ENCODE measurements around the gene NOP56. TPM values are rescaled to one million over a fixed set of nuclear protein-coding genes. Genes with fewer than 3 reads are reported as not detected.

NOP56 gene, protein sequence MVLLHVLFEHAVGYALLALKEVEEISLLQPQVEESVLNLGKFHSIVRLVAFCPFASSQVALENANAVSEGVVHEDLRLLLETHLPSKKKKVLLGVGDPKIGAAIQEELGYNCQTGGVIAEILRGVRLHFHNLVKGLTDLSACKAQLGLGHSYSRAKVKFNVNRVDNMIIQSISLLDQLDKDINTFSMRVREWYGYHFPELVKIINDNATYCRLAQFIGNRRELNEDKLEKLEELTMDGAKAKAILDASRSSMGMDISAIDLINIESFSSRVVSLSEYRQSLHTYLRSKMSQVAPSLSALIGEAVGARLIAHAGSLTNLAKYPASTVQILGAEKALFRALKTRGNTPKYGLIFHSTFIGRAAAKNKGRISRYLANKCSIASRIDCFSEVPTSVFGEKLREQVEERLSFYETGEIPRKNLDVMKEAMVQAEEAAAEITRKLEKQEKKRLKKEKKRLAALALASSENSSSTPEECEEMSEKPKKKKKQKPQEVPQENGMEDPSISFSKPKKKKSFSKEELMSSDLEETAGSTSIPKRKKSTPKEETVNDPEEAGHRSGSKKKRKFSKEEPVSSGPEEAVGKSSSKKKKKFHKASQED
- 10 to 100 TPM; 81.6 to 88.3 TPM for total RNA-seq
- polyA plus RNA-seq = 100 to 1,000 TPM in 1 of 2 donors, 10 to 100 TPM in 1; 46.8 to 138 TPM
- long read RNA-seq, donor 1, transcript NOP56-201 (12 exons, 2,400 nt) = major isoform, 37 of 125 reads
- long read RNA-seq, donor 1, partial matches to known transcripts = 58 of 125 reads
- long read RNA-seq, donor 1, other reads (novel, unspliced or antisense) = 24 of 125 reads
- long read RNA-seq, donor 2, partial matches to known transcripts = 7 of 21 reads
- long read RNA-seq, donor 2, other reads (novel, unspliced or antisense) = 6 of 21 reads

DNA sequence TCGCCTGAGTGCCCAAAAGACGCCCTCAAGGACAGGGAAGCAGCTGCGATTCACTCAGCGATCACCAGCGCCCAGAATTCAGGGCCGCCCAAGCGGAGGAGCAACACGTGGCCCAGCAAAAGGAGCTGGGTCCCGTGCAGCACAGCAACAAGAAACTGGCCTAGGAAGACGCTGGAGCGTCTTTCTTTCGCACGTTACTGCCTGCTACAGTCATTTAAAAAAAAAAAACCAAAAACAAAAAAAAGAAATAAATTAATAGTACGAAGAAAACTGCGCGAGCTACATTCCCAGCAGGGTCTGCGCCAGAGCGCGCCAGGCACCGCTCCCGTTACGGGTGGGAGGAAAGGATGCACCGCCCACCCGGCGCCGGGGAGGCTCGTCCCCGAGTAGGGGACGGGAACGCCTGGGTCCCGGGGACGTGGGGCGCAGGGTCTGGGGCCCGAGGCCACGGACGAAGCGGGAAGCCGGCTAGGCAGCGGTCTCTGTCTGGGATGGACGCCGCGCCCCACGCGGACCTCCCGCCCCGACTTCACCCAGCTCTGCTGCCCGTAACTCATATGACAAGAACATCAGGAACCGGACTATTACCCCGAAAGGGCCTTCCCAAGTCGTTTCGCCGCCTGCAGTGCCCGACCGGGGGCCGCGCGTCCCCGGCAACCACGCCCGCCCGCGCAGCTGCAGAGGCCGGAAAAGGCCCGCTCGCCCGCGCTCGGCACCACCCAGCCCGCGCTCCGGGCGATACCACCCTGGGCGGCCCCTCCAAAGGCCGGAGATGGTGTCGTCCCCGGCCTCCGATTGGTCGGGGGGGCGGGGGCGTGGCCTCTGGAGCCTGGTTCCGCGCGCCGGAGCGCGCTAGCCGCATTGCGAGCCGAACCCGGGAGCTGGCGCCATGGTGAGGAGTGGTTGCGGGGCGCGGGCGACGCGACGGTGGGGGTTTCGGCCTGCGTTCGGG lies at the start of gene NOP56:
Gene NOP56 (plus strand): TSS at position 861 of the 952 bp plus-strand sequence. CDS start 29 bp downstream, at position 890.
- H3K27ac ChIP-seq (ENCODE audit: low read depth in 1 of 2, low read length in 2 of 2) = peak within 1 kb of the TSS; percentile 91 to 92
- H3K4me3 ChIP-seq (ENCODE audit: low read length in 2 of 2) = peak within 1 kb of the TSS; percentile 88 to 91
- no peaks in the 10 kb centered on the region for H3K9me3 ChIP-seq (ENCODE audit: control insufficient read depth, low read length)
- WGBS, 2 donors = 0% methylated on average over 87 to 101 of the region's 101 CpGs
- H3K36me3 ChIP-seq (ENCODE audit: control insufficient read depth in 1 of 2, insufficient read depth in 2 of 2, low read length in 1 of 2) = peaks cover 0 to 9% of the 10 kb centered on the region in 2 donors
- H3K27me3 ChIP-seq (ENCODE audit: control insufficient read depth in 1 of 2, insufficient read depth in 2 of 2, low read length in 1 of 2) = peaks cover 0 to 2% of the 10 kb centered on the region in 2 donors
- DNase-seq = peak; percentile 94 to 96
- peak; percentile 98 for ATAC-seq (ENCODE audit: low FRiP score)
- intact Hi-C loops (cut with DNase I) = loop anchor here (5.0 to 10.0 kb wide), 3 partner anchors 125 to 1327 kb away; partner anchors contain the start of genes SDCBP2 (in 1 of the 2) and SNRPB (in 1 of the 2)
- no peaks in the 10 kb centered on the region for H3K4me1 ChIP-seq (ENCODE audit: control insufficient read depth in 1 of 2, insufficient read depth in 2 of 2, low read length in 2 of 2)

DNA sequence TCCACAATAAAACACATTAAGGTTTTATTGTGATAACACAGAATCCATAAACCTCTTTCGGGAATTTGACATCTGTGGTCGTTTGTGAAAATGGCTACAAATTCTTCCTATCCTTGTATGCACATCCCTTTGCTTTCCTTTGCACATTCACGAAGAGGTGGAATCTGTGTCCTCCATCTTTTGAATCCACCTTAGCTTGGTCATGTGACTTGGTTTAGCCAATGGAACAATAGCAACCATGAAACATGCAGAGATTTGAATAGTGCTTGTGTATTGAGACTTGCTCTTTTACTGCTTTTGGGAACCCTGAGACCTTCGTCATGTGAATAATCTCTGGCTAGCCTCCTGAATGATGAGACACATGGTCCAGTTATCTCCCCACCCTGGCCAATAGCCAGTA lies 49.7 kb upstream of the NOP56 start:
- Histone ChIP-seq H3K27ac (ENCODE audit: low read depth in 1 of 2, low read length in 2 of 2) (no peak overlapping the region), H3K4me1 (ENCODE audit: control insufficient read depth in 1 of 2, insufficient read depth in 2 of 2, low read length in 2 of 2) (no peaks in the 10 kb centered on the region), H3K4me3 (ENCODE audit: low read length in 2 of 2) (no peak overlapping the region), H3K27me3 (ENCODE audit: control insufficient read depth in 1 of 2, insufficient read depth in 2 of 2, low read length in 1 of 2) (no peaks in the 10 kb centered on the region), H3K36me3 (ENCODE audit: control insufficient read depth in 1 of 2, insufficient read depth in 2 of 2, low read length in 1 of 2) (no peaks in the 10 kb centered on the region), H3K9me3 (ENCODE audit: control insufficient read depth, low read length) (no peaks in the 10 kb centered on the region)
- ATAC-seq (ENCODE audit: low FRiP score) (no peak), DNase-seq (no peak)
- WGBS, 2 donors = 88% methylated on average over 4 of the region's 4 CpGs
- intact Hi-C loops (cut with DNase I) = no loop called here

DNA sequence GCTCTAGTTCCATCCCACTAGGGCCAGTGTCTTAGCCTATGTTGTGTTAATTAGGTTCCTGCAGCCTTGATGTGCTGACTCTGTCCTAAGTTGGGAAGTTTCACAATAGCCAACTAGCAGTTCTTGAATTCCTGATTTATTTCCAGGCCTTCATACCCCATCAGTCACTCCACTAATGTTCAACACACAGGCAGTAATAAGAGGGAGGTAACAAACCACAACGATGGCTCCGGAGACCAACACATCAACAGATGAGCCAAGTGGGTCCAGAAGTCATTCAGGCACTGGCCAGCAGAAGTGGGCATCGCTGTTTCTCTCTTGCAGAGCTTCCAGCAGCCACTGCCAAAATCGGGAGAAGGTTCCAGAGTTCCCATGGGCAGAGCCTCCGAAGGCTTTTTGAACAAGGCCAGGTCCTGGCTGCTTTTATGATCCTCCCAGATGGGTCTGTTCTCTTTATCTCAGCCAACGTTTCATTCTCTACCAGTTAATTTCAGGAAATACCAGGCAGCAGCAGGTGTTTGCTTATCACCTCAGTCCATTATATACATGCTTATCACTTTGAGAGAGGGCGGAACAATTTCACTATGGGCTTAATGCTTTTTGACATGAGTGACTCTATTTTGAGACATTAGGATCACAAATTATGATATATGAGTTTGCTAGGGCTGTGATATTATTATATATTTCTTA lies 48.5 kb upstream of the NOP56 start:
- Histone ChIP-seq H3K9me3 (ENCODE audit: control insufficient read depth, low read length) (no peaks in the 10 kb centered on the region), H3K36me3 (ENCODE audit: control insufficient read depth in 1 of 2, insufficient read depth in 2 of 2, low read length in 1 of 2) (no peaks in the 10 kb centered on the region), H3K27me3 (ENCODE audit: control insufficient read depth in 1 of 2, insufficient read depth in 2 of 2, low read length in 1 of 2) (no peaks in the 10 kb centered on the region), H3K27ac (ENCODE audit: low read depth in 1 of 2, low read length in 2 of 2) (no peak overlapping the region), H3K4me3 (ENCODE audit: low read length in 2 of 2) (no peak overlapping the region), H3K4me1 (ENCODE audit: control insufficient read depth in 1 of 2, insufficient read depth in 2 of 2, low read length in 2 of 2) (no peaks in the 10 kb centered on the region)
- no peak for DNase-seq
- 40 to 41% methylated on average over 7 of the region's 7 CpGs for WGBS, 2 donors
- intact Hi-C loops (cut with DNase I) = no loop called here
- ATAC-seq (ENCODE audit: low FRiP score) = no peak

DNA sequence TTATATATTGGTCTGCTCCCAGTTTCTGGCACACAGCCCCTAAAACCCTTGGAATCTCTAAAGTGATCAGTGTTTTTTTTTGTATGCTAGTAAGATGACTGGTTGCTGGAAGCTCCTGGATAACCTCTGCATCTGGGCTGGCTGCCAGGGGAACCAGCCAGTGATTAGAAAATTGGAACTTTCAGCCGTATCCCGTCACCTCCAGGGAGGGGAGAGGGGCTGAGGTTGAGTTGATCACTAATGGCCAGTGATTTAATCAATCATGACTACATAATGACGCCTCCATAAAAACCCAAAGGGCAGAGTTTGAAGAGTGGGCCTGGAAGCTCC lies 48.0 kb upstream of the NOP56 start:
- Histone ChIP-seq H3K9me3 (ENCODE audit: control insufficient read depth, low read length) (peaks cover under 1% of the 10 kb centered on the region), H3K36me3 (ENCODE audit: control insufficient read depth in 1 of 2, insufficient read depth in 2 of 2, low read length in 1 of 2) (no peaks in the 10 kb centered on the region), H3K27ac (ENCODE audit: low read depth in 1 of 2, low read length in 2 of 2) (no peak overlapping the region), H3K4me3 (ENCODE audit: low read length in 2 of 2) (no peak overlapping the region), H3K27me3 (ENCODE audit: control insufficient read depth in 1 of 2, insufficient read depth in 2 of 2, low read length in 1 of 2) (peaks cover 0 to under 1% of the 10 kb centered on the region in 2 donors), H3K4me1 (ENCODE audit: control insufficient read depth in 1 of 2, insufficient read depth in 2 of 2, low read length in 2 of 2) (no peaks in the 10 kb centered on the region)
- no peak for ATAC-seq (ENCODE audit: low FRiP score)
- intact Hi-C loops (cut with DNase I) = no loop called here
- 42 to 51% methylated on average over 3 of the region's 3 CpGs for WGBS, 2 donors
- DNase-seq = no peak

DNA sequence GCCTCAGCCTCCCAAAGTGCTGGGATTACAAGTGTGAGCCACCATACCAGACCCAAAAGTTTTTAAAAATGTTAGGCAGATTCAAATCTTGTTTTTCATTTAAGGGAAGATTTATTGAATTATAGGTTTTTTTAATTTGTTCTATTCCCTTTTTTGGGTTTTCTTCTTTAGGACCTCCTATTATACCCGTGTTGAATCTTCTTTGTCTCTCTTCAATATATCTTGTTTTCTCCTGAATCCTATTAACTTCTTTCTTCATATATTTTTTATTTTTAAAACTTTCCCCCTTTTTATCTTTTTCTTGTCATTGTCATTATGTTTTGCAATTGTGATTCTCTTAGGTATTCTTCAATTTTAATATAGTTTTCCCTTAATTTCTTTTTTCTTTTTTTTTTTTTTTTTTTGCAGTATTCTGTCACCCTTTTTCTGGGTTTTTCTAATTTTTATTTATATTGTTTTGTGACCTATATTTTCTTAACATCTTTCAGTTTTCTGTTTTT lies 45.9 kb upstream of the NOP56 start:
- ATAC-seq (ENCODE audit: low FRiP score) (no peak), DNase-seq (no peak)
- H3K4me3 ChIP-seq (ENCODE audit: low read length in 2 of 2) = no peak overlapping the region
- H3K36me3 ChIP-seq (ENCODE audit: control insufficient read depth in 1 of 2, insufficient read depth in 2 of 2, low read length in 1 of 2) = no peaks in the 10 kb centered on the region
- H3K4me1 ChIP-seq (ENCODE audit: control insufficient read depth in 1 of 2, insufficient read depth in 2 of 2, low read length in 2 of 2) = no peaks in the 10 kb centered on the region
- H3K27ac ChIP-seq (ENCODE audit: low read depth in 1 of 2, low read length in 2 of 2) = no peak overlapping the region
- H3K9me3 ChIP-seq (ENCODE audit: control insufficient read depth, low read length) = peaks cover 3% of the 10 kb centered on the region
- peaks cover 0 to 2% of the 10 kb centered on the region in 2 donors for H3K27me3 ChIP-seq (ENCODE audit: control insufficient read depth in 1 of 2, insufficient read depth in 2 of 2, low read length in 1 of 2)
- WGBS, 2 donors = 91 to 92% methylated on average over 1 of the region's 1 CpG
- intact Hi-C loops (cut with DNase I) = no loop called here

DNA sequence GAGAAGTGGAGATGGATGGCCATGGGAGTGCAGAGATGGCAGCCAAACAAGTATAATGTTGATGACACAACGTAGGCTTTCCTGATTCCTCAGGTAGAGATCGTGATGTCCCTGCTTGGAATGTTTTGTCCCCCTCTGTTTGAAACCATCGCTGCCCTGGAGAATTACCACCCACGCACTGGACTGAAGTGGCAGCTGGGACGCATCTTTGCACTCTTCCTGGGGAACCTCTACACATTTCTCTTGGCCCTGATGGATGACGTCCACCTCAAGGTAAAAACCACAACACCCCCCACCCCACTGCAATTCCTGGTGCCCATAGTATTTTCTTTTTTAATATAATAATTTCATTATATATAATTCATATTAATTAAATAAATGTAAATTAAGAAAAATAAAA lies 42.1 kb upstream of the NOP56 start:
- DNase-seq = no peak
- Histone ChIP-seq H3K27ac (ENCODE audit: low read depth in 1 of 2, low read length in 2 of 2) (no peak overlapping the region), H3K4me3 (ENCODE audit: low read length in 2 of 2) (no peak overlapping the region), H3K4me1 (ENCODE audit: control insufficient read depth in 1 of 2, insufficient read depth in 2 of 2, low read length in 2 of 2) (no peaks in the 10 kb centered on the region), H3K27me3 (ENCODE audit: control insufficient read depth in 1 of 2, insufficient read depth in 2 of 2, low read length in 1 of 2) (peaks cover 0 to 2% of the 10 kb centered on the region in 2 donors), H3K9me3 (ENCODE audit: control insufficient read depth, low read length) (peaks cover 3% of the 10 kb centered on the region), H3K36me3 (ENCODE audit: control insufficient read depth in 1 of 2, insufficient read depth in 2 of 2, low read length in 1 of 2) (no peaks in the 10 kb centered on the region)
- 82 to 84% methylated on average over 6 of the region's 6 CpGs for WGBS, 2 donors
- intact Hi-C loops (cut with DNase I) = no loop called here
- no peak for ATAC-seq (ENCODE audit: low FRiP score)

DNA sequence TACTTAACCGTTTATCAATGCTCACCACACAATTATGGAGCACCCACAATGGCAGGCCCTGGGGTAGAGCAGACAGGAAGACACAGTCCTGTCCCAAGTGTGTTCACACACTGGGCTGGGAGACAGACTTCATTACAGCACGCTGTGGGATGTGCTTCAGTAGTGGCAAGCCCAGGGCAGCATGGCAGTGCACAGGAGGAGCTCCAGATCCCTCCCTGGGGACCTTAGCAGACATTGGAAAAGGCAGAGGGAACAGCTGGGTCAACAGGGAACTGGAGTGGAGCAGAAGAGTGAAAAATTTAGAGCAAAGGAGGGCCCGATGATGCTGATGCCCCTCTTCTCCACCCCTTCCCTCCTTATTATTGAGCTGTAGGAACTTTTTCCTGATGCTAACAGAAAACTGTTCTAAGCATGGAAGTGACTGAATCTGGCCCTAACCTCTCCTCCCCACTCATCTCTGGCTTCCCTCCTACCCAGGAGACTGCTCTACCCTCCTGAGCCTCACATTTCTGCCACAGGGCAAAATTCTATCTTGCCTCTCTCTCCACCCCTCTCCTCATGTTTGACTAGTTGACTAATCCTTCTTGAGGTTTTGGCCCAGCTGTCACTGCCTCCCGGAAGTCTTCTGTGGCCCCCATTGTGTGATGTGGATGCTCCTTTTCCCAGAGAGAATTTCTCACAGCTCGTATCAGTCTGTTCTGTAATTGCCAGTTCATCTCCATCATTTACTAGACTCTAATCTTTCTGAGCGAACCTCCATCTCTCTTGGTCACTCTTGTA lies 41.3 kb upstream of the NOP56 start:
- WGBS, 2 donors = 67 to 73% methylated on average over 6 of the region's 6 CpGs
- Histone ChIP-seq H3K36me3 (ENCODE audit: control insufficient read depth in 1 of 2, insufficient read depth in 2 of 2, low read length in 1 of 2) (no peaks in the 10 kb centered on the region), H3K9me3 (ENCODE audit: control insufficient read depth, low read length) (peaks cover 3% of the 10 kb centered on the region), H3K4me3 (ENCODE audit: low read length in 2 of 2) (no peak overlapping the region), H3K27ac (ENCODE audit: low read depth in 1 of 2, low read length in 2 of 2) (no peak overlapping the region), H3K4me1 (ENCODE audit: control insufficient read depth in 1 of 2, insufficient read depth in 2 of 2, low read length in 2 of 2) (no peaks in the 10 kb centered on the region), H3K27me3 (ENCODE audit: control insufficient read depth in 1 of 2, insufficient read depth in 2 of 2, low read length in 1 of 2) (peaks cover 0 to 2% of the 10 kb centered on the region in 2 donors)
- intact Hi-C loops (cut with DNase I) = no loop called here
- ATAC-seq (ENCODE audit: low FRiP score) = no peak
- DNase-seq = no peak
